ENCODE results near the gene RAB9A. TPM values are rescaled to one million over a fixed set of nuclear protein-coding genes. Genes with fewer than 3 reads are reported as not detected.

The RAB9A gene
- total and polyA plus RNA-seq, 2 donors from 2014 or later: 31.1 to 33.7 TPM

DNA sequence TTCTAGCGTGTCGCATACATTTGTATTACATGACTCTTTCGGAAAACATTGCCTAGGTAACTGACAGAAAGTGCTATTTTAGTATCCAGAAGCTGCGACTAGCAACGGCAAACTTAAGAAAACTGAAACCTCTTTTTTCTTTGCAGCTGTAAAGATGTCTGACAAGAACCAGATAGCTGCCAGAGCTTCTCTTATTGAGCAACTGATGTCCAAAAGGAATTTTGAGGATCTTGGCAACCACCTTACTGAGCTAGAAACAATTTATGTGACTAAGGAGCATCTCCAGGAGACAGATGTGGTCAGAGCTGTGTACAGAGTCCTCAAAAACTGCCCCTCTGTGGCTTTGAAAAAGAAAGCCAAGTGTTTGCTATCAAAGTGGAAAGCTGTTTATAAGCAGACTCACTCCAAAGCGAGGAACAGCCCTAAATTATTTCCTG is 26.6 kb upstream of the RAB9A start:
- FAIRE-seq (no peak), DNase-seq (peak in 1 of 5 donors; percentile 62)
- TF ChIP-seq, protein P1, sequence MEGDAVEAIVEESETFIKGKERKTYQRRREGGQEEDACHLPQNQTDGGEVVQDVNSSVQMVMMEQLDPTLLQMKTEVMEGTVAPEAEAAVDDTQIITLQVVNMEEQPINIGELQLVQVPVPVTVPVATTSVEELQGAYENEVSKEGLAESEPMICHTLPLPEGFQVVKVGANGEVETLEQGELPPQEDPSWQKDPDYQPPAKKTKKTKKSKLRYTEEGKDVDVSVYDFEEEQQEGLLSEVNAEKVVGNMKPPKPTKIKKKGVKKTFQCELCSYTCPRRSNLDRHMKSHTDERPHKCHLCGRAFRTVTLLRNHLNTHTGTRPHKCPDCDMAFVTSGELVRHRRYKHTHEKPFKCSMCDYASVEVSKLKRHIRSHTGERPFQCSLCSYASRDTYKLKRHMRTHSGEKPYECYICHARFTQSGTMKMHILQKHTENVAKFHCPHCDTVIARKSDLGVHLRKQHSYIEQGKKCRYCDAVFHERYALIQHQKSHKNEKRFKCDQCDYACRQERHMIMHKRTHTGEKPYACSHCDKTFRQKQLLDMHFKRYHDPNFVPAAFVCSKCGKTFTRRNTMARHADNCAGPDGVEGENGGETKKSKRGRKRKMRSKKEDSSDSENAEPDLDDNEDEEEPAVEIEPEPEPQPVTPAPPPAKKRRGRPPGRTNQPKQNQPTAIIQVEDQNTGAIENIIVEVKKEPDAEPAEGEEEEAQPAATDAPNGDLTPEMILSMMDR (IDR thresholded peaks at IDR 0.05; ENCODE audit: borderline replicate concordance, extremely low read depth, insufficient read depth): no peak
- peaks cover 8% of the 10 kb centered on the region for H3K27me3 ChIP-seq (ENCODE audit: control insufficient read depth, insufficient read depth, low read length)
- no peaks in the 10 kb centered on the region for H3K4me1 ChIP-seq (ENCODE audit: control insufficient read depth in 2 of 3, insufficient read depth in 2 of 3, low read depth in 1 of 3, low read length in 3 of 3)
- H3K9ac ChIP-seq (ENCODE audit: low read length in 3 of 3): no peak overlapping the region
- intact Hi-C loops (cut with DNase I): no loop called here
- no peak overlapping the region for H3K27ac ChIP-seq (ENCODE audit: low read depth in 2 of 2, low read length in 2 of 2)
- no peak overlapping the region for H3K4me3 ChIP-seq (ENCODE audit: low read length in 3 of 3)
- H3K9me3 ChIP-seq (ENCODE audit: control insufficient read depth in 2 of 3, insufficient read depth in 1 of 3, low read length in 3 of 3): no peaks in the 10 kb centered on the region
- peaks cover 0 to 4% (median 2%) of the 10 kb centered on the region in 3 donors for H3K36me3 ChIP-seq (ENCODE audit: control insufficient read depth in 2 of 3, insufficient read depth in 3 of 3, low read length in 3 of 3)

DNA sequence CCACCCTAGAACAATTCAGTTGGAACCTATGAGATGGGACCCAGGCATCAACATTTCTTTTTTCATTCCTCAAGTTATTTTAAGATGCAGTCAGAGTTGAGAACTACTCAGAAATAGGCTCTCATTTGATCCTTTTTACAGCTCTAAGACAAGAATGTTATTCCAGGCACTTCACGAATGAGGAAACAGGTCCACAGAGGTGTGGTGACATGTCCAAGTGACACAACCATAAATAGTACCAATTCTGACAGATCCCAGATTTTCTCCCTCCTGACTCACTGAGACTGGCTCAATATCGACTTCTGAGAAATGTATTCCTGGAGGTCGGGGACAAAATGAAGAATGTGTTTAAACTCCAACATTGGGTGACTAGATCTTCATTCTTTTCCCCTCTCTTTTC is 24.9 kb upstream of the RAB9A start:
- no peak overlapping the region for H3K9ac ChIP-seq (ENCODE audit: low read length in 3 of 3)
- no peak for DNase-seq
- H3K36me3 ChIP-seq (ENCODE audit: control insufficient read depth in 2 of 3, insufficient read depth in 3 of 3, low read length in 3 of 3): peaks cover 0 to 4% (median 2%) of the 10 kb centered on the region in 3 donors
- no peak overlapping the region for H3K4me3 ChIP-seq (ENCODE audit: low read length in 3 of 3)
- peaks cover 6% of the 10 kb centered on the region for H3K27me3 ChIP-seq (ENCODE audit: control insufficient read depth, insufficient read depth, low read length)
- intact Hi-C loops (cut with DNase I): no loop called here
- no peak for FAIRE-seq
- TF ChIP-seq, protein P1 (IDR thresholded peaks at IDR 0.05; ENCODE audit: borderline replicate concordance, extremely low read depth, insufficient read depth): no peak
- H3K27ac ChIP-seq (ENCODE audit: low read depth in 2 of 2, low read length in 2 of 2): no peak overlapping the region
- no peaks in the 10 kb centered on the region for H3K4me1 ChIP-seq (ENCODE audit: control insufficient read depth in 2 of 3, insufficient read depth in 2 of 3, low read depth in 1 of 3, low read length in 3 of 3)
- no peaks in the 10 kb centered on the region for H3K9me3 ChIP-seq (ENCODE audit: control insufficient read depth in 2 of 3, insufficient read depth in 1 of 3, low read length in 3 of 3)

DNA sequence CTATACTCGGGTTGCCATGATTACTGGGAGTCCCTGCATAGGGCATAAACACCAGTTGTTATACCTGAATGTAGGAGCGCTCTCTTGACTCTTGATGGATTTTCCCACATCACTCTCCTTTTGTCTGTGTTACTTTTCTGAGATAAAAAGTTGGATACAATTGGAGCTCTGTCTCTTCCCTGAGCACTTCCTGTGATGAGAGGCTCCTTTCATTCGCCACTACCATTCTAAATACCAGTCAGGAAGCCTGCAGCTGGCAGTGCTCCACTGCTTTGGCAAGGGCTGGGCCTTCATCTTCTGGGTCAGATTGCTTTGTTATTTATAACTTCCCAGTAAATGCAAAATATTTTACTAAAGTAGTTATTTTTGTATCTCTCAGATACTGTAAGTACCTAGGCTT is 22.1 kb upstream of the RAB9A start:
- Histone ChIP-seq H3K27me3 (ENCODE audit: control insufficient read depth, insufficient read depth, low read length) (peaks cover 12% of the 10 kb centered on the region), H3K27ac (ENCODE audit: low read depth in 2 of 2, low read length in 2 of 2) (no peak overlapping the region), H3K36me3 (ENCODE audit: control insufficient read depth in 2 of 3, insufficient read depth in 3 of 3, low read length in 3 of 3) (peaks cover 0 to 4% (median 0%) of the 10 kb centered on the region in 3 donors), H3K9me3 (ENCODE audit: control insufficient read depth in 2 of 3, insufficient read depth in 1 of 3, low read length in 3 of 3) (no peaks in the 10 kb centered on the region), H3K9ac (ENCODE audit: low read length in 3 of 3) (no peak overlapping the region), H3K4me3 (ENCODE audit: low read length in 3 of 3) (no peak overlapping the region), H3K4me1 (ENCODE audit: control insufficient read depth in 2 of 3, insufficient read depth in 2 of 3, low read depth in 1 of 3, low read length in 3 of 3) (no peaks in the 10 kb centered on the region)
- intact Hi-C loops (cut with DNase I): no loop called here
- TF ChIP-seq, protein P1 (IDR thresholded peaks at IDR 0.05; ENCODE audit: borderline replicate concordance, extremely low read depth, insufficient read depth): no peak
- no peak for FAIRE-seq
- peak in 1 of 5 donors; percentile 45 for DNase-seq

DNA sequence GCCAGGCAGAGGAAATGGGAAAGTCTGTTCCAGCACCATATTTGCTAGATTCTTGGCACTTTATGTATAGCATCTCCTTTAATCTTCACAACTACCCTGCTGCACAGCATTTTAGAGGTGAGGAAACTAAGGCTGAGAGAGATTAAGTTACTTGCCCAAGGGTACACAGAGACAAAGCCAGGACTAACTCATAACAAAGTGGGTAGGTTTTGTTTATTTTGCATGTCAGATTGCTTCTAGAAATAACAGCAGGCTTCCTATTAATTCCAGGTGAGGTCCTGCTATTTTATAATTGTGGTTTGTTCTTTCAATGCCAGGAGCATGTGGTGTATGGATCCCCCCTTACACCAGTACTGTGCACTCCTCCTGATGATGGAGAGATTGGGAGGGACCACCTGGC is 21.0 kb upstream of the RAB9A start:
- Histone ChIP-seq H3K27ac (ENCODE audit: low read depth in 2 of 2, low read length in 2 of 2) (no peak overlapping the region), H3K4me1 (ENCODE audit: control insufficient read depth in 2 of 3, insufficient read depth in 2 of 3, low read depth in 1 of 3, low read length in 3 of 3) (no peaks in the 10 kb centered on the region), H3K4me3 (ENCODE audit: low read length in 3 of 3) (no peak overlapping the region), H3K27me3 (ENCODE audit: control insufficient read depth, insufficient read depth, low read length) (peaks cover 16% of the 10 kb centered on the region), H3K9me3 (ENCODE audit: control insufficient read depth in 2 of 3, insufficient read depth in 1 of 3, low read length in 3 of 3) (no peaks in the 10 kb centered on the region), H3K36me3 (ENCODE audit: control insufficient read depth in 2 of 3, insufficient read depth in 3 of 3, low read length in 3 of 3) (peaks cover 0 to 4% (median 0%) of the 10 kb centered on the region in 3 donors), H3K9ac (ENCODE audit: low read length in 3 of 3) (no peak overlapping the region)
- DNase-seq: no peak
- intact Hi-C loops (cut with DNase I): no loop called here
- TF ChIP-seq, protein P1 (IDR thresholded peaks at IDR 0.05; ENCODE audit: borderline replicate concordance, extremely low read depth, insufficient read depth): no peak
- no peak for FAIRE-seq

Data from kidney (tissue), 14 donors.